Gastroesophageal sphincter (tissue), 4 donors: ENCODE results near the gene MROH2A. TPM values are rescaled to one million over a fixed set of nuclear protein-coding genes. Genes with fewer than 3 reads are reported as not detected.

Experiments
- ATAC-seq: fragments of 150-250 bp; one replicate; pipeline ENCODE4 v1.9.1; 2016; ENCODE audit warnings: mild to moderate bottlenecking, moderate library complexity
- H3K27ac ChIP-seq, 4 donors: fragments of 200-600 bp; sonication (generic) in 3 of 4; 1 replicate in 3 of 4; 2 replicates in 1 of 4; pipeline ENCODE4 v1.5.1; 2016 to 2019
- H3K27me3 ChIP-seq: fragments of 200-600 bp; sonication (generic); one replicate; pipeline ENCODE4 v1.5.1; 2019
- H3K36me3 ChIP-seq, 2 donors: fragments of 200-600 bp; sonication (generic); one replicate each; pipeline ENCODE4 v1.5.1; 2019; ENCODE audit warnings: control low read depth in 1 of 2
- H3K4me1 ChIP-seq, 3 donors: fragments of 200-600 bp; sonication (generic); 1 replicate in 2 of 3; 2 replicates in 1 of 3; pipeline ENCODE4 v1.5.1; 2016 to 2019; ENCODE audit warnings: control low read depth in 2 of 3
- H3K4me3 ChIP-seq, 2 donors: fragments of 200-600 bp; sonication (generic); one replicate each; pipeline ENCODE4 v1.5.1; 2019; ENCODE audit warnings: mild to moderate bottlenecking in 1 of 2, moderate library complexity in 1 of 2
- H3K9me3 ChIP-seq, 3 donors: fragments of 200-600 bp; sonication (generic); one replicate each; pipeline ENCODE4 v1.5.1; 2017 to 2019; ENCODE audit warnings: control low read depth in 2 of 3
- EP300 ChIP-seq: sonication (generic); formaldehyde crosslinking; IDR thresholded peaks from one replicate; pipeline ENCODE4 v1.6.1; 2017; ENCODE audit warnings: antibody characterized with exemption, mild to moderate bottlenecking
- POLR2A ChIP-seq, 2 donors: fragments of 450-650 bp; IDR thresholded peaks; one replicate each; pipeline ENCODE4 v1.6.1; 2017; ENCODE audit warnings: antibody characterized with exemption in 2 of 2, mild to moderate bottlenecking in 2 of 2, moderate library complexity in 1 of 2
- POLR2AphosphoS5 ChIP-seq: sonication (generic); formaldehyde crosslinking; IDR thresholded peaks from one replicate; pipeline ENCODE4 v1.6.1; 2017; ENCODE audit warnings: antibody characterized with exemption
- WGBS, 2 donors: methylation state at CpG; one replicate each; pipeline ENCODE4 v1.1.5; 2018; ENCODE audit warnings: low coverage in 1 of 2; 5-methylcytosine and 5-hydroxymethylcytosine counted together
- total RNA-seq, 4 donors: library from RNA; depleted of rRNA; stranded (reverse); fragments of >200 nt; gene quantifications; one replicate each; pipeline ENCODE4 v1.1.0, GENCODE V29; 2016
- TF ChIP-seq, protein P1 (sequence below), 4 experiments: fragments of 200-600 bp in 2 of 4; fragments of 450-650 bp in 2 of 4; sonication (generic) in 1 of 4; IDR thresholded peaks; one replicate each; pipeline ENCODE4 v1.5.1; 2017 to 2019; ENCODE audit warnings: antibody characterized with exemption in 4 of 4, mild to moderate bottlenecking in 2 of 4, moderate library complexity in 2 of 4

The MROH2A gene
- total RNA-seq, 4 donors from 2014 or later = not detected

GRCh38 chr2:233779722-233780121 lies 1.6 kb downstream of the MROH2A start:
- TF ChIP-seq POLR2AphosphoS5 (no peak), POLR2A (IDR thresholded peaks at IDR 0.05) (no peak), EP300 (no peak)
- TF ChIP-seq, protein P1, sequence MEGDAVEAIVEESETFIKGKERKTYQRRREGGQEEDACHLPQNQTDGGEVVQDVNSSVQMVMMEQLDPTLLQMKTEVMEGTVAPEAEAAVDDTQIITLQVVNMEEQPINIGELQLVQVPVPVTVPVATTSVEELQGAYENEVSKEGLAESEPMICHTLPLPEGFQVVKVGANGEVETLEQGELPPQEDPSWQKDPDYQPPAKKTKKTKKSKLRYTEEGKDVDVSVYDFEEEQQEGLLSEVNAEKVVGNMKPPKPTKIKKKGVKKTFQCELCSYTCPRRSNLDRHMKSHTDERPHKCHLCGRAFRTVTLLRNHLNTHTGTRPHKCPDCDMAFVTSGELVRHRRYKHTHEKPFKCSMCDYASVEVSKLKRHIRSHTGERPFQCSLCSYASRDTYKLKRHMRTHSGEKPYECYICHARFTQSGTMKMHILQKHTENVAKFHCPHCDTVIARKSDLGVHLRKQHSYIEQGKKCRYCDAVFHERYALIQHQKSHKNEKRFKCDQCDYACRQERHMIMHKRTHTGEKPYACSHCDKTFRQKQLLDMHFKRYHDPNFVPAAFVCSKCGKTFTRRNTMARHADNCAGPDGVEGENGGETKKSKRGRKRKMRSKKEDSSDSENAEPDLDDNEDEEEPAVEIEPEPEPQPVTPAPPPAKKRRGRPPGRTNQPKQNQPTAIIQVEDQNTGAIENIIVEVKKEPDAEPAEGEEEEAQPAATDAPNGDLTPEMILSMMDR (IDR thresholded peaks at IDR 0.05) = no peak
- Histone ChIP-seq H3K27ac (no peak overlapping the region), H3K4me1 (no peaks in the 10 kb centered on the region), H3K27me3 (peaks cover 28% of the 10 kb centered on the region), H3K36me3 (no peaks in the 10 kb centered on the region), H3K9me3 (peaks cover 0 to 26% (median 0%) of the 10 kb centered on the region in 3 donors), H3K4me3 (no peak overlapping the region)
- 100% methylated on average over 3 of the region's 4 CpGs; no CpG with 5 or more reads in 1 of the 2 donors for WGBS, 2 donors
- ATAC-seq = no peak

- H3K4me1 ChIP-seq = no peaks in the 10 kb centered on the region
- peaks cover 0 to 19% (median 0%) of the 10 kb centered on the region in 3 donors for H3K9me3 ChIP-seq
- no peak overlapping the region for H3K27ac ChIP-seq
- TF ChIP-seq, protein P1 (IDR thresholded peaks at IDR 0.05) = no peak
- no peak for TF ChIP-seq EP300
- TF ChIP-seq POLR2A (IDR thresholded peaks at IDR 0.05) = no peak
- no peak for TF ChIP-seq POLR2AphosphoS5
- H3K4me3 ChIP-seq = no peak overlapping the region
- no peak for ATAC-seq
- 90 to 100% methylated on average over 3 to 4 of the region's 4 CpGs for WGBS, 2 donors
- no peaks in the 10 kb centered on the region for H3K36me3 ChIP-seq
- H3K27me3 ChIP-seq = peaks cover 23% of the 10 kb centered on the region
These were observed 2.6 kb downstream of the MROH2A start for GRCh38 chr2:233780771-233781170.

- H3K9me3 ChIP-seq = no peaks in the 10 kb centered on the region
- no peak overlapping the region for H3K4me3 ChIP-seq
- no peak for ATAC-seq
- 80% methylated on average over 1 of the region's 7 CpGs; no CpG with 5 or more reads in 1 of the 2 donors for WGBS, 2 donors
- peaks cover 4% of the 10 kb centered on the region for H3K27me3 ChIP-seq
- H3K36me3 ChIP-seq = no peaks in the 10 kb centered on the region
- TF ChIP-seq POLR2AphosphoS5 (no peak), EP300 (no peak), POLR2A (IDR thresholded peaks at IDR 0.05) (no peak)
- TF ChIP-seq, protein P1 (IDR thresholded peaks at IDR 0.05) = no peak
- no peaks in the 10 kb centered on the region for H3K4me1 ChIP-seq
- no peak overlapping the region for H3K27ac ChIP-seq
These were observed 11.4 kb downstream of the MROH2A start for GRCh38 chr2:233789554-233789953.

GRCh38 chr2:233791151-233791882 lies 13.2 kb downstream of the MROH2A start:
- 69 to 88% methylated on average over 6 to 10 of the region's 18 CpGs for WGBS, 2 donors
- H3K4me1 ChIP-seq = no peaks in the 10 kb centered on the region
- no peak for ATAC-seq
- no peaks in the 10 kb centered on the region for H3K27me3 ChIP-seq
- H3K9me3 ChIP-seq = no peaks in the 10 kb centered on the region
- H3K4me3 ChIP-seq = no peak overlapping the region
- no peaks in the 10 kb centered on the region for H3K36me3 ChIP-seq
- H3K27ac ChIP-seq = no peak overlapping the region
- no peak for TF ChIP-seq EP300

- no peak overlapping the region for H3K4me3 ChIP-seq
- no peak overlapping the region for H3K27ac ChIP-seq
- no peaks in the 10 kb centered on the region for H3K27me3 ChIP-seq
- WGBS, 2 donors = 67 to 77% methylated on average over 8 to 9 of the region's 9 CpGs
- H3K9me3 ChIP-seq = no peaks in the 10 kb centered on the region
- ATAC-seq = no peak
- H3K36me3 ChIP-seq = no peaks in the 10 kb centered on the region
- H3K4me1 ChIP-seq = no peaks in the 10 kb centered on the region
- TF ChIP-seq, protein P1 (IDR thresholded peaks at IDR 0.05) = no peak
- no peak for TF ChIP-seq EP300
- TF ChIP-seq POLR2A (IDR thresholded peaks at IDR 0.05) = no peak
- TF ChIP-seq POLR2AphosphoS5 = no peak
These were observed 13.8 kb downstream of the MROH2A start for GRCh38 chr2:233791883-233792329.
